LNCAP (cell line): Measurements from ENCODE around the gene ROCK2.

Source experiments
- CTCF ChIP-seq: fragments of 450-650 bp; IDR thresholded peaks from 2 replicates; pipeline ENCODE4 v1.5.1; 2017; ENCODE audit warnings: mild to moderate bottlenecking

The ROCK2 gene

DNA sequence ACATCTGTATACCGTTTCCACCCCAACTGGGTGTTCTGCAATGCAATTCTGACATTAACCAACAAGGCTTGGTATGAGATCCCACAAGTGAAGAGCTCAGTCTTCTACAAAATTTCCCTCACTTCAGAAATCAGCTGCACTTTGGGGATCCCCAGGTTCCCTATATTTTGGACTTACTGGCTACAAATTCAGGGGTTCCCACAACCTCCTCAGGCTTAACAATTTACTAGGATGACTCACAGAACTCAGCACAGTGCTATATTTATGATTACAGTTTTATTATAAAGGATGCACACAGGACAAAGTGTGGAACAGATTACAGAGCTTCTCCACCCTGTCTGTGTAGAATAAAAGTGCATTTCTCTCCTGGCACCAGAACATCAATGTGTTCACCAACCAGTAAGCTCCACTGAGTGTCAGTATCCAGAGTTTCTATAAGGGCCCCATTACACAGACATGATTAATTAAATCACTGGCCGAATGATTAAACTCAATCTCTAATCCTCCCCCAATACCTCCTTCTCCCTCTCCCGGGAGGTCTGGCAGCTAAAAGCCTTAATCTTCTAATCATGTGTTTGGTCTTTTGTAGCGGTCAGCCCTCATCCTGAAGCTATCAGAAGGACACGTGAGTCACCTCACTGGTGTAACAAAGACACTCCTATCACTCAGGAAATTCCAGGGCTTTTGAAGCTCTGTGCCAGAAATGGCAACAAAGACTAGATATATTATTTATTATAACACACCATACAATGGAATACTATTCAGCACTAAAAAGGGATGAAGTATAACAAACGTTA, 104.6 kb downstream of the ROCK2 start:
- TF ChIP-seq CTCF: no peak

GRCh38 chr2:11239147-11239546, 105.3 kb downstream of the ROCK2 start:
- no peak for TF ChIP-seq CTCF

GRCh38 chr2:11237122-11237521, 107.3 kb downstream of the ROCK2 start:
- TF ChIP-seq CTCF: no peak

- TF ChIP-seq CTCF: no peak
These were observed 108.1 kb downstream of the ROCK2 start for GRCh38 chr2:11236335-11236734.

DNA sequence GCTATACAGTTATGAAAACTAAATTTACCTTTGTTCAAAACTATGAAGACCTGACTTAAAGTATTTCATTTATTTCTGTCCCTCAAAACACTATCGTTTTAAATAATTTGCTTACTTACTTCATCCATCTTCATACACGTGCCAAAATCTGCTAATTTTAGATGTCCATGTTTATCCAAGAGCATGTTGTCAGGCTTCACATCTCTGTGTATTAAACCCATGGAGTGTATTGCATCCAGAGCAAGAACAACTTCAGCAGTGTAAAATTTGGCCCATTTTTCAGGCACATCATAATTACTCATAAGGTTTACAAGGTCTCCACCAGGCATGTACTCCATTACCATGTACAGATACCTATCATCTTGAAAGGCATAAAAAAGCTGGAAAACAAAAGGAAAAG, 108.9 kb downstream of the ROCK2 start:
- no peak for TF ChIP-seq CTCF

GRCh38 chr2:11234309-11234708, 110.1 kb downstream of the ROCK2 start:
- TF ChIP-seq CTCF: peak; percentile 54; the same call in 1 of the 2 replicates

GRCh38 chr2:11228692-11229091, 115.7 kb downstream of the ROCK2 start:
- TF ChIP-seq CTCF: no peak

DNA sequence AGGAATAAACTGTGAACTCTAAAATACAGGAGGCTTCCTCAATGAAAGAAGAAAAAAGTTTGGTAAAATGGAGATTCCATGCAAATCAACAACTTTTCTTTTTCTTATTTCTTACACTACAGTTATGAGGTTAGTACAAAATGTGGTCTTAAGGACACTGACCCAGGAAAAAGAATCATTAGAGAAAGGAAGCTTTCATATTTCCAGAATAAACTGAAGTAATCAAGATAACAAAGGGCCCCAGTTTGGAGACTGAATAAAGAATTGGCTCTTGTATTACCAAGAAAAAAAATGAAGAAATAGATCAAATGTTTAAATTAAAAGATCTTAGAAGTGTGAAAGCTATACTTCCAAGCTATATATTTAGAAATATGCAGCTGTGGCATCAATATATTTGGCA, 116.8 kb downstream of the ROCK2 start:
- TF ChIP-seq CTCF: no peak
